Astrocyte (in vitro differentiated cells and primary cell): Measurements from ENCODE around the gene POMT2. TPM values are rescaled to one million over a fixed set of nuclear protein-coding genes. Genes with fewer than 3 reads are reported as not detected.

Source experiments
- DNase-seq: peaks from one replicate; pipeline ENCODE4 v3.0.0-alpha.2; 2010; ENCODE audit warnings: low read depth
- FAIRE-seq: peaks from 2 replicates; lab custom pipeline; 2011; peaks lifted over from hg19 to GRCh38; lab: Jason Lieb, UNC
- H2AFZ ChIP-seq: 2 replicates; pipeline ENCODE4 v1.6.0; 2012; ENCODE audit warnings: low read depth, low read length, inconsistent platforms
- H3K27ac ChIP-seq: 2 replicates; pipeline ENCODE4 v1.5.1; 2011; ENCODE audit warnings: low read depth, low read length, inconsistent platforms
- H3K27me3 ChIP-seq: 2 replicates; pipeline ENCODE4 v1.6.0; 2011; ENCODE audit warnings: low read length, inconsistent platforms; ENCODE audit not compliant: insufficient read depth
- H3K36me3 ChIP-seq: 2 replicates; pipeline ENCODE4 v1.5.1; 2011; ENCODE audit warnings: low read length, inconsistent platforms; ENCODE audit not compliant: insufficient read depth
- H3K4me1 ChIP-seq: 2 replicates; pipeline ENCODE4 v1.5.1; 2011; ENCODE audit warnings: low read length, inconsistent platforms; ENCODE audit not compliant: insufficient read depth
- H3K4me2 ChIP-seq: 2 replicates; pipeline ENCODE4 v1.6.0; 2012; ENCODE audit warnings: low read length, inconsistent platforms
- H3K4me3 ChIP-seq: 2 replicates; pipeline ENCODE4 v1.5.1; 2011; ENCODE audit warnings: low read depth, mild to moderate bottlenecking, low read length, inconsistent platforms; ENCODE audit not compliant: insufficient read depth
- H3K79me2 ChIP-seq: 2 replicates; pipeline ENCODE4 v1.6.0; 2012; ENCODE audit warnings: mild to moderate bottlenecking, low read length, inconsistent platforms; ENCODE audit not compliant: insufficient read depth
- H3K9ac ChIP-seq: 2 replicates; pipeline ENCODE4 v1.6.0; 2012; ENCODE audit warnings: mild to moderate bottlenecking, low read length, inconsistent platforms
- H3K9me3 ChIP-seq: 2 replicates; pipeline ENCODE4 v1.5.1; 2012; ENCODE audit warnings: low read depth, mild to moderate bottlenecking, low read length, inconsistent platforms; ENCODE audit not compliant: insufficient read depth
- H4K20me1 ChIP-seq: 2 replicates; pipeline ENCODE4 v1.6.0; 2012; ENCODE audit warnings: low read length, inconsistent platforms; ENCODE audit not compliant: insufficient read depth
- H3K27ac Mint-ChIP-seq: one replicate; pipeline ENCODE4 v1.8.0; 2021; ENCODE audit warnings: mild to moderate bottlenecking, mixed read lengths; ENCODE audit not compliant: unreplicated experiment
- H3K27me3 Mint-ChIP-seq: one replicate; pipeline ENCODE4 v1.8.0; 2021; ENCODE audit warnings: low read depth, mixed read lengths; ENCODE audit not compliant: unreplicated experiment
- H3K36me3 Mint-ChIP-seq: one replicate; pipeline ENCODE4 v1.8.0; 2021; ENCODE audit warnings: low read depth, mixed read lengths; ENCODE audit not compliant: unreplicated experiment
- H3K4me1 Mint-ChIP-seq: one replicate; pipeline ENCODE4 v1.8.0; 2021; ENCODE audit warnings: low read depth, mixed read lengths; ENCODE audit not compliant: unreplicated experiment
- H3K4me3 Mint-ChIP-seq: one replicate; pipeline ENCODE4 v1.8.0; 2021; ENCODE audit warnings: mild to moderate bottlenecking, moderate library complexity, mixed read lengths; ENCODE audit not compliant: unreplicated experiment
- H3K9me3 Mint-ChIP-seq: one replicate; pipeline ENCODE4 v1.8.0; 2021; ENCODE audit warnings: mild to moderate bottlenecking, mixed read lengths; ENCODE audit not compliant: unreplicated experiment
- EZH2 ChIP-seq: IDR thresholded peaks from 2 replicates; pipeline ENCODE4 v1.6.1; 2012; ENCODE audit warnings: mild to moderate bottlenecking, low read length, inconsistent platforms; ENCODE audit not compliant: insufficient read depth
- total RNA-seq: library from RNA; stranded (reverse); gene quantifications from 2 replicates; pipeline ENCODE4 v1.2.1, GENCODE V29; 2021
- TF ChIP-seq, protein P1 (sequence below): IDR thresholded peaks from 2 replicates; pipeline ENCODE4 v1.5.1; 2011; ENCODE audit warnings: low read depth, mild to moderate bottlenecking, inconsistent platforms, low read length, moderate library complexity; ENCODE audit not compliant: insufficient read depth

The POMT2 gene
- total RNA-seq, 1 donor from 2014 or later = 53.4 TPM

DNA sequence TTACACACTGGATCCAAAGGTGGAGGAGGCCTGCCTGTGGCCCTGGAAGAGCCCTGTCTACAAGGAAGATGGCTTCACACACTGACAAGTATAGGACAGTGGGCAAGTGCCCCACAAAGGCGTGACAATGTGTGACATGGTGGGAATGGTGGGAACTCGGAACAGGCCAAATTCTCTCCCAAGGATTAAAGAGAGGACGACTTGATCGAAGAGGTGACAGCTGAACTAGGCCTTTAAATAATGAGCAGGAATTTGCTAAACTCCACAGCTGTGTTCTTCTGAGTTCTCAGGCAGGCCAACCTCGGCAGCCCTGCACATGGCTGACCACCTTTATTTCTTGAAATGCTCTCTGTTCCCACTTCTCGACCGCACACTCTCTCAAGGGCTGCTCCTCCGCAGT lies 23.8 kb downstream of the POMT2 start:
- Histone ChIP-seq H3K9me3 (no peaks in the 10 kb centered on the region), H3K4me3 (no peak overlapping the region), H3K36me3 (peaks cover 6% of the 10 kb centered on the region), H4K20me1 (no peaks in the 10 kb centered on the region), H3K27me3 (no peaks in the 10 kb centered on the region), H3K9ac (no peak overlapping the region), H3K27ac (no peak overlapping the region), H3K79me2 (no peaks in the 10 kb centered on the region), H2AFZ (no peak overlapping the region), H3K4me2 (no peak overlapping the region), H3K4me1 (peaks cover 9% of the 10 kb centered on the region)
- FAIRE-seq = no peak
- Mint-ChIP-seq H3K27me3 (no peaks in the 10 kb centered on the region), H3K4me3 (no peak overlapping the region), H3K9me3 (no peaks in the 10 kb centered on the region), H3K36me3 (peaks cover 17% of the 10 kb centered on the region), H3K27ac (no peak overlapping the region), H3K4me1 (peaks cover 3% of the 10 kb centered on the region)
- DNase-seq = no peak
- TF ChIP-seq, protein P1, sequence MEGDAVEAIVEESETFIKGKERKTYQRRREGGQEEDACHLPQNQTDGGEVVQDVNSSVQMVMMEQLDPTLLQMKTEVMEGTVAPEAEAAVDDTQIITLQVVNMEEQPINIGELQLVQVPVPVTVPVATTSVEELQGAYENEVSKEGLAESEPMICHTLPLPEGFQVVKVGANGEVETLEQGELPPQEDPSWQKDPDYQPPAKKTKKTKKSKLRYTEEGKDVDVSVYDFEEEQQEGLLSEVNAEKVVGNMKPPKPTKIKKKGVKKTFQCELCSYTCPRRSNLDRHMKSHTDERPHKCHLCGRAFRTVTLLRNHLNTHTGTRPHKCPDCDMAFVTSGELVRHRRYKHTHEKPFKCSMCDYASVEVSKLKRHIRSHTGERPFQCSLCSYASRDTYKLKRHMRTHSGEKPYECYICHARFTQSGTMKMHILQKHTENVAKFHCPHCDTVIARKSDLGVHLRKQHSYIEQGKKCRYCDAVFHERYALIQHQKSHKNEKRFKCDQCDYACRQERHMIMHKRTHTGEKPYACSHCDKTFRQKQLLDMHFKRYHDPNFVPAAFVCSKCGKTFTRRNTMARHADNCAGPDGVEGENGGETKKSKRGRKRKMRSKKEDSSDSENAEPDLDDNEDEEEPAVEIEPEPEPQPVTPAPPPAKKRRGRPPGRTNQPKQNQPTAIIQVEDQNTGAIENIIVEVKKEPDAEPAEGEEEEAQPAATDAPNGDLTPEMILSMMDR = no peak
- no peak for TF ChIP-seq EZH2

DNA sequence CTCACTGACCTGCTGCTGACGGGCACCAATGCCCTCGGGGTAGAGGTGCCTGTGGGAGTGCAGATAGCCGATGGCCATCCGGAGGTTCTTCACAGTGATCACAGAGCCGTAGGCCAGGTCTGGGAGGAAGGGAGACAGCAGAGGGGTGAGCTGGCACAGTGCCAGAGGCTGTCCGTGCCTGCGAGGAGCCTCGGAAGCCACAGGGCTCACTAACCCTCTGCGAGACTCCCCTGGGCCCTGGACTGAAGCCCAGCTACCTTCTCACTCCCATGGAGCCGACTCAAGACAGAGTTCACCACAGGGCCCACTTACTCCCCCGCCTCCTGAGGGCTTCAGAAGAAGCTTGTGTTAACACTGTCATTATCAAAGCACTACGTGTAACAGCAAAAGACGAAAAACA lies 24.5 kb downstream of the POMT2 start:
- H3K9ac ChIP-seq = no peak overlapping the region
- no peak overlapping the region for H3K4me2 ChIP-seq
- H2AFZ ChIP-seq = no peak overlapping the region
- no peak overlapping the region for H3K27ac Mint-ChIP-seq
- H3K36me3 Mint-ChIP-seq = peaks cover 17% of the 10 kb centered on the region
- H3K27ac ChIP-seq = no peak overlapping the region
- FAIRE-seq (no peak), DNase-seq (no peak)
- H3K4me3 Mint-ChIP-seq = no peak overlapping the region
- no peaks in the 10 kb centered on the region for H3K27me3 ChIP-seq
- peaks cover 6% of the 10 kb centered on the region for H3K36me3 ChIP-seq
- peaks cover 2% of the 10 kb centered on the region for H3K4me1 ChIP-seq
- H3K27me3 Mint-ChIP-seq = no peaks in the 10 kb centered on the region
- no peaks in the 10 kb centered on the region for H4K20me1 ChIP-seq
- H3K9me3 ChIP-seq = no peaks in the 10 kb centered on the region
- TF ChIP-seq, protein P1 = no peak
- no peak for TF ChIP-seq EZH2
- H3K4me1 Mint-ChIP-seq = peaks cover under 1% of the 10 kb centered on the region
- H3K9me3 Mint-ChIP-seq = no peaks in the 10 kb centered on the region
- H3K4me3 ChIP-seq = no peak overlapping the region
- H3K79me2 ChIP-seq = no peaks in the 10 kb centered on the region

DNA sequence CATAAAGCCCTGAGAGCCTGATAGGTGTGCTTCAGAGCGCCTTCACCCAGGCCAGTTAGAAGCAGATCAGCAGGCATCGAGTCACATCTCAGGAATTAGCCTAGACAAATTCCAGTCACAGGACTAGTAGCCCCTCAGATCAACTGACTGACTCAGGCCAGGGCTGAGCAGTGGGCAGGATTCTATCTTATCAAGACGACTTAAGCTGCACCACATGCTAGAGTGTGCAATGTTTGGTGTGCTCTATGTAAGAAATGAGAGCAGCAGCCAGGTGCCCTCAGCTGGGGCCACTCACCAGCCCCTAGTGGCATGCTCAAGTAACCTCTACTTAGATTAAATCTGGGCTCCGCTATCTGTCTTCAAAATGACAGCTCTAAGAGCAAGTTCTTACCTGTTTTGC lies 30.0 kb downstream of the POMT2 start:
- H3K9me3 ChIP-seq = no peaks in the 10 kb centered on the region
- FAIRE-seq = no peak
- peaks cover 5% of the 10 kb centered on the region for H3K4me1 ChIP-seq
- Mint-ChIP-seq H3K36me3 (peaks cover 5% of the 10 kb centered on the region), H3K9me3 (no peaks in the 10 kb centered on the region), H3K4me1 (peaks cover 10% of the 10 kb centered on the region), H3K4me3 (peak overlapping the region; percentile 27), H3K27ac (peak overlapping the region; percentile 66), H3K27me3 (no peaks in the 10 kb centered on the region)
- H3K9ac ChIP-seq = no peak overlapping the region
- no peak overlapping the region for H3K4me2 ChIP-seq
- TF ChIP-seq EZH2 = no peak
- TF ChIP-seq, protein P1 = peak; percentile 7
- no peaks in the 10 kb centered on the region for H3K27me3 ChIP-seq
- peak; percentile 36 for DNase-seq
- no peaks in the 10 kb centered on the region for H3K79me2 ChIP-seq
- H2AFZ ChIP-seq = no peak overlapping the region
- H3K4me3 ChIP-seq = no peak overlapping the region
- H3K36me3 ChIP-seq = peaks cover 6% of the 10 kb centered on the region
- H4K20me1 ChIP-seq = no peaks in the 10 kb centered on the region
- no peak overlapping the region for H3K27ac ChIP-seq
